Measurements from ENCODE around the gene SLC23A2.
A peak's percentile ranks its signal among the peaks of the same experiment; 100 is the strongest.

The SLC23A2 gene

DNA sequence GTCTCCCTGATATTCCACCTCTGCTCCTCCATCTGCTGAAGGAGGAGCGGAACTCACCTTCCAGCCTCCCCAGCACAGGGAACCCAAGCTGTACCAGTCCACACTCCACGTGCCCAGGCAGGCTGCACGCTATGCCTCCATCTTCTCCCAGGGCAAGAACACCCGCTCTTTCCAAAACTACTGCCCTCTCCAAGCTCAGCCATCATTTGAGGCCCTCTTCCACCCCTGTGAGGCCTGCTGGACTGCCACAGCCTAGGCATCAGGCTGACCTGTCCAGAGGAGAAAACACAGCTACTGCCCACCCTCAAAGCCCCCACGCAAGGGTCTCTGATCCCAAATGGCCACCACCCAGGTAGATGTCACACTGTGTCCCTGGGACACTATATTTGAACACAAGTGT lies 179.7 kb downstream of the SLC23A2 start:
- TF ChIP-seq, protein P1, sequence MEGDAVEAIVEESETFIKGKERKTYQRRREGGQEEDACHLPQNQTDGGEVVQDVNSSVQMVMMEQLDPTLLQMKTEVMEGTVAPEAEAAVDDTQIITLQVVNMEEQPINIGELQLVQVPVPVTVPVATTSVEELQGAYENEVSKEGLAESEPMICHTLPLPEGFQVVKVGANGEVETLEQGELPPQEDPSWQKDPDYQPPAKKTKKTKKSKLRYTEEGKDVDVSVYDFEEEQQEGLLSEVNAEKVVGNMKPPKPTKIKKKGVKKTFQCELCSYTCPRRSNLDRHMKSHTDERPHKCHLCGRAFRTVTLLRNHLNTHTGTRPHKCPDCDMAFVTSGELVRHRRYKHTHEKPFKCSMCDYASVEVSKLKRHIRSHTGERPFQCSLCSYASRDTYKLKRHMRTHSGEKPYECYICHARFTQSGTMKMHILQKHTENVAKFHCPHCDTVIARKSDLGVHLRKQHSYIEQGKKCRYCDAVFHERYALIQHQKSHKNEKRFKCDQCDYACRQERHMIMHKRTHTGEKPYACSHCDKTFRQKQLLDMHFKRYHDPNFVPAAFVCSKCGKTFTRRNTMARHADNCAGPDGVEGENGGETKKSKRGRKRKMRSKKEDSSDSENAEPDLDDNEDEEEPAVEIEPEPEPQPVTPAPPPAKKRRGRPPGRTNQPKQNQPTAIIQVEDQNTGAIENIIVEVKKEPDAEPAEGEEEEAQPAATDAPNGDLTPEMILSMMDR (IDR thresholded peaks at IDR 0.05; ENCODE audit: insufficient read depth, low read depth, low read length, missing control alignments), result no peak
- DNase-seq (ENCODE audit: low read depth), result no peak
- H3K4me3 ChIP-seq (ENCODE audit: low read depth, low read length), result no peak overlapping the region

DNA sequence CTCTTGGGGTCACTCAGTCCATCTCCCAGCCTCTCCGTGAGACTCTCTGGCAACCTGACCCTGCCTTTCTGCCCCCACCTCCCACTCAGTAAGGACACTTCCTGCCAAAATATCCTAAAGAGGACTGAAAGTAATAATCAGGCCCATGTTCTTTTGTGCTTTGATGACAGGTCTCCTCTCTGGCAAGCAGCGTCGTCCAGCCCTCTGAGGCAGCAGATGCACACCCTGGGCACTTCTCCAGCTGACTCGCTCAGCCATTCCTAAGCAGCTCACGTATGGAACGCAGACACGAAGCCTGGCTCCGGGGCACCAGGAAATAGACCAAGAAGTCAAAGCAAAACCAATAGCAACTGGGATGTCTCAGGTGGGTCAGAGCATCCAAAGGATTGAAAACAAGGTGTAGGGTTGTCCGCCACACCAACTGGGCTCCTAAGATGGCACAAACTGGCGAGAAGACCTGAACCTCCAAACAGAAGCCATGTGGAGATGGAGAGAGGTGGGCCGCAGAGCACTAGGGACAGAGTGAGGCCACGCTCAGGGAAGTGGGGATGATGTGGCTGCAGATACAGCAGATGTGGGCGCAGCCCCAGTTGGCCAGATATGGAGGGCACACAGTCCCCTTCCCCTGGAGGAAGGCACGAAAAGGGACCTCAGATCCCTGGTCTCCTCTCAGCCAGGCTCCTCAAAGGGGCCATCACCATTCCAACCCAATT lies 180.3 kb downstream of the SLC23A2 start:
- H3K4me3 ChIP-seq (ENCODE audit: low read depth, low read length), result no peak overlapping the region
- TF ChIP-seq, protein P1 (IDR thresholded peaks at IDR 0.05; ENCODE audit: insufficient read depth, low read depth, low read length, missing control alignments), result no peak
- no peak for DNase-seq (ENCODE audit: low read depth)

DNA sequence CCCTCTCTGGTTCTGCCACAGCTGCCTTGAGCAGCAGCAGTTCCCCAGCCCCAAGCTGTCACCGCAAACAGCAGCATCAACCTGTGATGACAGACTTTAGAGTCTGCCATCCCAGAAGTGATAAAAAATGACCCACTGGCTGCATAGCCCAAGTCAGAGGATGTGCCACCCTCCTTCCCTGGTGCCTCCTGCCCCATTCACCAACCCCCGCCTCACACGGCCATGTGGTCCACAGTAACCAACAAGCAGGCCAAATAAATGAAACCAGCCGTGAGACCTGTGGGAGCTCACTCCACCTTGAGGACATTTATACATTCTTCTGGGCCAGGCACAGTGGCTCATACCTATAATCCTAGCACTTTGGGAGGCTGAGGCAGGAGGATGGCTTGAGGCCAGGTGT lies 181.4 kb downstream of the SLC23A2 start:
- TF ChIP-seq, protein P1 (IDR thresholded peaks at IDR 0.05; ENCODE audit: insufficient read depth, low read depth, low read length, missing control alignments), result no peak
- no peak for DNase-seq (ENCODE audit: low read depth)
- H3K4me3 ChIP-seq (ENCODE audit: low read depth, low read length), result no peak overlapping the region

DNA sequence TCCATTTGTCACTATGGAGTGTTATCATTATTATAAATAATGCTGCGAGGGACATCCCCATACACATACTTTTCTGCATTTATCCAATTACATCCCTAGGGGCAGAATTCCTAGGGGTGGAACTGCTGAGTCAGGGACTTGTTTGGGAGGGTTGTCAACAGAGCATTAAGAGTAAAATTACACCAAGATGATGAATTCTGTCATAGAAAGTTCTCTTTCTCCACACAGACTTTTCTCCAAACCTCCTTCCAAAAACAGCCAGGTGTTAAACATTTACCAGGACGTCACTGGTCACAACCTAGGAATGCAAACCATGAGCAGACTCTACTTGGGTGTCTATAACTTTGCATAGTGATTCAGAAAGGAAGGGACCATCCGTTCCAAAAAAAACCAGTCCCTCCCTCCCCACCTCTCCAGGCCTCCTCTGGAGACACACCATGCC lies 184.1 kb downstream of the SLC23A2 start:
- DNase-seq (ENCODE audit: low read depth), result no peak
- TF ChIP-seq, protein P1 (IDR thresholded peaks at IDR 0.05; ENCODE audit: insufficient read depth, low read depth, low read length, missing control alignments), result no peak
- no peak overlapping the region for H3K4me3 ChIP-seq (ENCODE audit: low read depth, low read length)

DNA sequence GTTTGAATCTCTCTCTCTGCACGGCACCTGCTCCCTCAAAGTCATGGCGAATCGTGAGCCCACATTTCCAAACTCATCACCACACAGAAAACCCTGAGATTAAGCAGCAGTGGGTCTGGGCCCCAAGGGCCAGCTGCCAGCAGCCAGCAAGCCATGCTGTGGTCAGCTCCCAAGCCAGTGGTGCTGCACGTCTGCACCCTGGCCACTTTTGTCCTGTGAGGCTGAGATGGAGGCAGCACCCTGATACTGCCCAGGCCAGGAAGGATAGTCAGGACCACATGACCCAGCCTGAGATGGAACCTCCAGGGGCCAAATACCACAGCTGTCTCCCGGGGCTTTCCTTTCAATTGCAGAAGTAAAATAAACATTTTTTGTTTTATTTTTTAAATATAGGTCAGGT lies 185.7 kb downstream of the SLC23A2 start:
- TF ChIP-seq, protein P1 (IDR thresholded peaks at IDR 0.05; ENCODE audit: insufficient read depth, low read depth, low read length, missing control alignments), result no peak
- peak overlapping the region; percentile 71 for H3K4me3 ChIP-seq (ENCODE audit: low read depth, low read length)
- DNase-seq (ENCODE audit: low read depth), result peak; percentile 40

DNA sequence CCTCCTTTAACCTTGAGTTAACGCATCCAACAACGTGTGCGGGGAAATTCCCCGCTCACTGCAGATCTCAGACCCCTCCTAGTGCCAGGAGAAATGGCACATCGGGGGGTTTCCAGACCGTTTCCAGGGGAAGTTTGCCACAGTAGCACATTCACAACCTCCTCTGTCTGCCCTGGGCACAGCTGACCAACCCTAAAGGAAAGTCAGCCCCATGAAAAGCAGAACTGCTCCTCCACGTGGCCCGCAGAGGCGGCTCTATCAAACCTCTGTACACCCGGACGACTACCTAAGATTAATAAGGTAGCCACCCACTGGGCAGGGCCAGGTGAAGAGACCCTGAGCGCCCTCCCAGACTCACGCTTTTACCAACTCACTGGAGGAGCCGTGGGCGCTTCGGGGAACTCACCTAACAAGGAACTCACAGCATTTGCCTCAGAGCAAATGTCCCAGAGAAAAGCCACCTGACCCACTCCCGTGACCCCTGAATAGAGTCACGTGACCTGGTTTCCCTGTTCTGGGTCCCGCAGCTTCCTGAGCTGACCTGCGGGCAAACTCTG lies 186.5 kb downstream of the SLC23A2 start:
- TF ChIP-seq, protein P1 (IDR thresholded peaks at IDR 0.05; ENCODE audit: insufficient read depth, low read depth, low read length, missing control alignments), result no peak
- peak overlapping the region; percentile 71 for H3K4me3 ChIP-seq (ENCODE audit: low read depth, low read length)
- DNase-seq (ENCODE audit: low read depth), result peak; percentile 92

Data from GM12865 (cell line).